Measurements from ENCODE around the gene GMPPB.
A peak's percentile ranks its signal among the peaks of the same experiment; 100 is the strongest.

GMPPB gene

GRCh38 chr3:49729966-49730609 lies 6.3 kb upstream of the GMPPB start:
- no peak for TF ChIP-seq CTCF (IDR thresholded peaks at IDR 0.05; ENCODE audit: low read depth, low read length)
- H3K4me3 ChIP-seq (ENCODE audit: low read depth, low read length), result no peak overlapping the region

- no peak overlapping the region for H3K4me3 ChIP-seq (ENCODE audit: low read depth, low read length)
- no peak for TF ChIP-seq CTCF (IDR thresholded peaks at IDR 0.05; ENCODE audit: low read depth, low read length)
Measured at GRCh38 chr3:49727924-49728361, 4.2 kb upstream of the GMPPB start.

- H3K4me3 ChIP-seq (ENCODE audit: low read depth, low read length), result no peak overlapping the region
- no peak for TF ChIP-seq CTCF (IDR thresholded peaks at IDR 0.05; ENCODE audit: low read depth, low read length)
Measured at GRCh38 chr3:49727154-49727923, 3.6 kb upstream of the GMPPB start.

- TF ChIP-seq CTCF (IDR thresholded peaks at IDR 0.05; ENCODE audit: low read depth, low read length), result no peak
- no peak overlapping the region for H3K4me3 ChIP-seq (ENCODE audit: low read depth, low read length)
Measured at GRCh38 chr3:49725906-49726681, 2.3 kb upstream of the GMPPB start.

GRCh38 chr3:49724586-49724985 lies 835 bp upstream of the GMPPB start:
- TF ChIP-seq CTCF (IDR thresholded peaks at IDR 0.05; ENCODE audit: low read depth, low read length), result no peak
- H3K4me3 ChIP-seq (ENCODE audit: low read depth, low read length), result peak overlapping the region; percentile 59

- no peak for TF ChIP-seq CTCF (IDR thresholded peaks at IDR 0.05; ENCODE audit: low read depth, low read length)
- H3K4me3 ChIP-seq (ENCODE audit: low read depth, low read length), result peak overlapping the region; percentile 98
Measured at GRCh38 chr3:49723296-49723627, 489 bp downstream of the GMPPB start.

- TF ChIP-seq CTCF (IDR thresholded peaks at IDR 0.05; ENCODE audit: low read depth, low read length), result no peak
- peak overlapping the region; percentile 98 for H3K4me3 ChIP-seq (ENCODE audit: low read depth, low read length)
Measured at GRCh38 chr3:49722896-49723295, 855 bp downstream of the GMPPB start.

Measured in WI38 (cell line).